Measurements from ENCODE around the gene AUP1. TPM values are rescaled to one million over a fixed set of nuclear protein-coding genes. Genes with fewer than 3 reads are reported as not detected.
A peak's percentile ranks its signal among the peaks of the same experiment; 100 is the strongest.

Gene AUP1
- total and polyA plus RNA-seq, 9 of the 15 experiments (the other 6 are each of a cell fraction or from before 2014, with no cell fraction given), result 70.7 to 245 (median 165) TPM

- peak; percentile 60 for TF ChIP-seq CCNT2 (IDR thresholded peaks at IDR 0.05; ENCODE audit: borderline replicate concordance, extremely low read depth, insufficient read length, low read depth, low read length)
- TF ChIP-seq RFX1 (IDR thresholded peaks at IDR 0.05), result peak; percentile 98
- no peak for TF ChIP-seq ZHX1 (conservative IDR thresholded peaks at IDR 0.05; ENCODE audit: low read length)
- TF ChIP-seq HDAC1 (IDR thresholded peaks at IDR 0.05), result peak in 1 of 2 experiments; percentile 89; a peak in 2 of 4 replicates
- TF ChIP-seq ZBTB1 (CRISPR knock-in tag; IDR thresholded peaks at IDR 0.05; ENCODE audit: borderline replicate concordance, low read depth), result peak; percentile 17; the same call in 1 of the 2 replicates
- TF ChIP-seq KDM1A (IDR thresholded peaks at IDR 0.05), result no peak
- TF ChIP-seq TARDBP (IDR thresholded peaks at IDR 0.05), result no peak
- no peak for TF ChIP-seq ZNF311 (CRISPR knock-in tag; IDR thresholded peaks at IDR 0.05)
- peak; percentile 15; the same call in 1 of the 2 replicates for TF ChIP-seq ARID1B (IDR thresholded peaks at IDR 0.05)
- peak; percentile 52 for TF ChIP-seq PRDM10 (IDR thresholded peaks at IDR 0.05; ENCODE audit: partially characterized antibody)
- TF ChIP-seq NFATC3 (IDR thresholded peaks at IDR 0.05), result no peak
- no peak for TF ChIP-seq SNIP1 (IDR thresholded peaks at IDR 0.05; ENCODE audit: low read depth)
- TF ChIP-seq SAP30 (IDR thresholded peaks at IDR 0.05; ENCODE audit: borderline replicate concordance, insufficient read depth, low read depth, low read length, poor library complexity, severe bottlenecking), result no peak
- TF ChIP-seq RFX5 (IDR thresholded peaks at IDR 0.05; ENCODE audit: low read depth, low read length), result no peak
- no peak for TF ChIP-seq ZNF408 (CRISPR knock-in tag; IDR thresholded peaks at IDR 0.05; ENCODE audit: low read depth)
- TF ChIP-seq MAFF (IDR thresholded peaks at IDR 0.05; ENCODE audit: low read length), result no peak
- no peak for TF ChIP-seq JUN (IDR thresholded peaks at IDR 0.05; ENCODE audit: borderline replicate concordance, low read depth, low read length)
- TF ChIP-seq JUN (CRISPR knock-in tag; IDR thresholded peaks at IDR 0.05; ENCODE audit: borderline replicate concordance), result no peak; the same call in 1 of the 2 replicates
- no peak for TF ChIP-seq MIER1 (IDR thresholded peaks at IDR 0.05; ENCODE audit: low read depth)
- no peak for TF ChIP-seq STAT5B (CRISPR knock-in tag; IDR thresholded peaks at IDR 0.05)
- TF ChIP-seq ZNF57 (CRISPR knock-in tag; IDR thresholded peaks at IDR 0.05), result no peak
Observed at GRCh38 chr2:74507145-74507925, 22.2 kb downstream of the AUP1 start, which contains the start of gene PCGF1 (continued).

Measured in K562 (cell line).